Measurements from ENCODE around the gene HNF4A.

The HNF4A gene

DNA sequence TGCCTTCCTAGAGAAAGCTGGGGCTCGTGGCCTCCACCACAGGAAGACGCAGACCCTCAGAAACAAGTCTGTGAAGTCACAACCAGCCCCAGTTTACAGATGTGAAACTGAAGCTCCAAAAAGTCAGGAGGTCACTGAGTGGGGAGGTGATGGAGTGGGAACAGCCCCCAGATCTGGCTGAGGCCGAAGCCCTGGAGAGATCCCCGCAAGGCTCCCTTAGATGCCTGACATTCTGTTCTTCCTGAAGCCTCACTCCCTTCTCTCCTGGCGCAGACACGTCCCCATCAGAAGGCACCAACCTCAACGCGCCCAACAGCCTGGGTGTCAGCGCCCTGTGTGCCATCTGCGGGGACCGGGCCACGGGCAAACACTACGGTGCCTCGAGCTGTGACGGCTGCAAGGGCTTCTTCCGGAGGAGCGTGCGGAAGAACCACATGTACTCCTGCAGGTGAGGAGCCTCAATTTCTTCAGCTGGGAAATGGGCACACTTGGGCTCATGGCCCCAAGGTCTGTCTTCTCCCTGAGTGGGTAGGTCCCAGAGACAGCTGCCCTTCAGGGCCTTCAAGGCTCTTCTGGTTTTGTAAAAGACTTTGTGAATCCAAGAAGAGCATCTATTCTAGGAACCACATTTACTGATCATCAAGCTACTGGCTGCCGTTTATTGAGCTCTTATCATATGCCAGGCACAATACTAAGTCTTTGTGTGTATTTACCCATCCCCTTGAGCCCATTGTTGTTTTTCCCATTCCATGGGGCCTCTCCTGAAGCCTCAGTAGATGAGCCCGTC, 50.5 kb downstream of the HNF4A start:
- Mint-ChIP-seq H3K27me3 (no peaks in the 10 kb centered on the region), H3K4me3 (no peak overlapping the region), H3K4me1 (no peaks in the 10 kb centered on the region), H3K9me3 (peaks cover 0 to 7% of the 10 kb centered on the region in 2 donors), H3K27ac (no peak overlapping the region)
- no peak for DNase-seq
- ATAC-seq = no peak

DNA sequence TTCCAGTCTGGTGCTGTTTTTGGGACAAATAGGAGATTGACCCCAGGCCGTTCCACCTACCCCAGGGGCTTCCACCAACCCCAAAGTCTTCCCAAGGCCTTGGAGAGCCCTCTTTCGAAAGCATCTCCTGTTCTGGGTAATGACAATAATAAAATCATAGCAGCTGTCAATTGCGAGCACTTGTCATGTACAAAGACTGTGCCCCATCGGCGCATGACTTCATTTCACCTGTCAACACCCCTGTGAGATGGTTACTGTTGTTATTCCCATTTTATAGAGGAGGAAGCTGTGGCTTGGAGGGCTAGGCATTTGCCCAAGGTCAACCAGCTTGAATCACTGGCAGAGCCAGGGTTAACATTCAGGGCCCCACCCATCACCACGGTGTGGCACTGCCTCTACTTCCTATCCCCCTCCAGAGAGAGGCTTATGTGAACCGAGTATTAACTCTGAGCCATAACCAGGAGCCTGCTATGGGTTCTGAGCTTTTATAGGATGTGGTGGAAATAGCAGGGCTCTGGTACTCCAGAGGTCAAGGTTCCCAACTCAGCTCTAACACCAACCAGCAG, 51.2 kb downstream of the HNF4A start:
- Mint-ChIP-seq H3K4me1 (no peaks in the 10 kb centered on the region), H3K27me3 (no peaks in the 10 kb centered on the region), H3K9me3 (peaks cover 0 to 7% of the 10 kb centered on the region in 2 donors), H3K27ac (no peak overlapping the region), H3K4me3 (no peak overlapping the region)
- no peak for ATAC-seq
- DNase-seq = no peak

DNA sequence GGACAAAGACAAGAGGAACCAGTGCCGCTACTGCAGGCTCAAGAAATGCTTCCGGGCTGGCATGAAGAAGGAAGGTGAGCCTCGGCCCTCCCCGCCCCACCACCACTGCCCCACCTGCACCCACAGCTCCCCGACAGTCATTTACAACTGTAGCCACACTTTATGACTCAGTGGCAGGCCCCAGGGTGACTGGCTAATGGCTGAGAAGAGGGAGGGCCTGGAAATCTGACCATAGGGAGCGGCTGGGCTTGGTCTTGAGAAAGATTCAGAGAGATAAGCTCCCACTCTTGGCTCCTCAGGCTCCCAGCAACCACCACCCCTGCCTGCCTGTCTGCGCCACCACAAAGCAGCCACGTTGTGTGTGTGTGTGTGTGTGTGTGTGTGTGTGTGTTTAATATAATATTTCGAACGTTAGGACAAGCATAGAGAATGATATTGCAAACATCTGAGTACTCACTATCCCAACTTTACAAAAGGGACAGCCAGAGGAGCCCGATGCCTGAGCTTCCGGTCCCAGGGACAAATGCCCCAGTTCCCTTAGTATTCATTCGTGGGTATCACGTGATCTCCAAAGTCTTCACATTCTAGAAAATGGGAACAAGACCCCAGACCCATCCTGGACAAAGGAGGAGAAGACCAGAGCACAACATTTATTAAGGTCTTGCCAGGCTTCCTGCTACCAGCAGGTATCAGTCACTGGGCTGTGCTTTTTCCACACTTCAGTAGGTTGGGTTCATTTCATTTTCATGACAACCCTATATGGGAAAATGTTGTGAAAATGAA, 52.1 kb downstream of the HNF4A start:
- H3K27ac Mint-ChIP-seq = no peak overlapping the region
- H3K4me1 Mint-ChIP-seq = peaks cover 5% of the 10 kb centered on the region
- ATAC-seq (no peak), DNase-seq (no peak)
- H3K4me3 Mint-ChIP-seq = no peak overlapping the region
- peaks cover 8% of the 10 kb centered on the region for H3K27me3 Mint-ChIP-seq
- peaks cover 0 to 7% of the 10 kb centered on the region in 2 donors for H3K9me3 Mint-ChIP-seq

DNA sequence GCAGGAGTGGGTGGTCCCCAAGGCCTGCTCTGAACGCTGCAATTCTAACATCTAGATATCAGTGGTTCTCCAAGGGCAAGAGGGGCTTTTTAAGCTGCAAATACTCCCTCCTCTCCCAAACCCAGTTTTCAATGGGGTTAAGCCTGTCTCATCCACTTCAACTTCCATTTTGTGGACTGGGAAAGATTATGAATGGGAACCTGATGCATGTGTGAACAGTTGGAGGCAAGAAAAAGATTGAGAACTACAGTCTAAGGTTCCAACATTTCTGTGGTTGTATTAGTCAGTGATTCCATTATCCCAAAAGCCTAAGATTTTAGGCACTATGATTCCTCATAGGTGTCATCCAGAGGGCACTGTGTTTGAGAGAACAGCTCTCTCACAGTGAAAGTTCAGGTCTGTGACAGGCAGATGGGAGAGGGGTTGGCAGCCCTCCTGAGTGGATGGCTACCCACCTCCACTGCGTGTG, 53.7 kb downstream of the HNF4A start:
- peaks cover 21% of the 10 kb centered on the region for H3K27me3 Mint-ChIP-seq
- no peak overlapping the region for H3K4me3 Mint-ChIP-seq
- ATAC-seq = no peak
- H3K4me1 Mint-ChIP-seq = peaks cover 6% of the 10 kb centered on the region
- H3K27ac Mint-ChIP-seq = peak overlapping the region in 1 of 2 donors; percentile 20
- DNase-seq = no peak
- H3K9me3 Mint-ChIP-seq = peaks cover 0 to 7% of the 10 kb centered on the region in 2 donors

DNA sequence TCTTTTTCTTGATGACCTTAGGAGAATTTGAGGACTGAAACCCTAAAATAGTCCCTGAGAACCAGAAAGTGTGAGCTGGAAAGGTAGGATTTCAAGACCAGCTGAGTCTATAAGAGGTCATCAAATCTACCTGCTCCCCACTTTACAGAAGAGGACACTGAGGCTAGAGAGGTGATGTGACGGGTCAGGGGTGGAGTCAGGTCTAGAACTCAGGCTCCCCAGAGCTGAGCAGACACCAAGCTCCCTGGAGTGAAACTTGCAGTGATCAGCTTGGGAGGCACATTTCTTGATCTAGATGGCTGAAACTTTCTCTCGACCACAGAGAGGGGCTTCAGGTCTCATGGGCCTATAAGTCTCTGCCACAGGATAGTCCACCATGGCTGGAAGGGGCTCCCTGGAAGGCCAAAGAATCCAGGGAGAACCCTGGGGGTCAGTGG, 55.1 kb downstream of the HNF4A start:
- H3K9me3 Mint-ChIP-seq = no peaks in the 10 kb centered on the region
- DNase-seq (no peak), ATAC-seq (no peak)
- no peak overlapping the region for H3K27ac Mint-ChIP-seq
- H3K4me1 Mint-ChIP-seq = peaks cover 6% of the 10 kb centered on the region
- H3K4me3 Mint-ChIP-seq = no peak overlapping the region
- peaks cover 21% of the 10 kb centered on the region for H3K27me3 Mint-ChIP-seq

DNA sequence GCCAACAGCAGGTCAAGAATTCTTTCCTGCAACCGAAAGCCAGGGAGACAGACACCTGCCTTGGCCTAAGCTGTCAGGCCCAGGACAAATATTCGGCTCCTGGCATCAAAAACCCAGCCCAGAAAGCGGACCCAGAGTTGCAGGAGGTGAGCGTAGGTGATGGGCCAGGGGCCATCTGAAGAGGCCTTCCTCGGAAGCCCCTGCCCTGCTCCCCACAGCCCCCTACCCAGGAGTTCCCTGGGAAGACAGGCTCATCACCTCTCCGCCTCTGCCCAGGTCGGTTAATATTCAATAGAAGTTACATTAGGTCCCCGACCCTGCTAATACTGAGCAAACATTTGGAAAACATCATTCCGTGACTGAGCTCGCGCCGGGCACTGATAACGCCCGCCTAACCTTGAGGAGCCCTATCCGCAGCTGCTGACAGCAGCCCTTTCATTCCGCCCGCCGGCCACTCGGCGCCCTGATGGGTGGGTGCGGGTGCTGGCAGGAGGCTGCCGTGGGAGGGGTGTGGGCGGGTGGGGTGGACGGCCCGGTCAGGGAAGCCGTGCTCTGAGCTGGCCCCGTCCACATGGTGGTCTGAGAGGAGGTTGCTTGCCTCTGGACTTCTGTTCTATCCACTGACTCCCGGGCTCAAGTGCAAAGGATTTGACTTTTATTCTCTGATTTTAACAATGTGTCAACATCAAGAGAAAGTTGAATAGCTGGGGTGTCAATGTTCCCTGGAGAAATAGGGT, 55.7 kb downstream of the HNF4A start:
- no peak for DNase-seq
- Mint-ChIP-seq H3K9me3 (no peaks in the 10 kb centered on the region), H3K27ac (no peak overlapping the region), H3K4me1 (peaks cover 6% of the 10 kb centered on the region), H3K27me3 (peaks cover 21% of the 10 kb centered on the region), H3K4me3 (no peak overlapping the region)
- no peak for ATAC-seq

DNA sequence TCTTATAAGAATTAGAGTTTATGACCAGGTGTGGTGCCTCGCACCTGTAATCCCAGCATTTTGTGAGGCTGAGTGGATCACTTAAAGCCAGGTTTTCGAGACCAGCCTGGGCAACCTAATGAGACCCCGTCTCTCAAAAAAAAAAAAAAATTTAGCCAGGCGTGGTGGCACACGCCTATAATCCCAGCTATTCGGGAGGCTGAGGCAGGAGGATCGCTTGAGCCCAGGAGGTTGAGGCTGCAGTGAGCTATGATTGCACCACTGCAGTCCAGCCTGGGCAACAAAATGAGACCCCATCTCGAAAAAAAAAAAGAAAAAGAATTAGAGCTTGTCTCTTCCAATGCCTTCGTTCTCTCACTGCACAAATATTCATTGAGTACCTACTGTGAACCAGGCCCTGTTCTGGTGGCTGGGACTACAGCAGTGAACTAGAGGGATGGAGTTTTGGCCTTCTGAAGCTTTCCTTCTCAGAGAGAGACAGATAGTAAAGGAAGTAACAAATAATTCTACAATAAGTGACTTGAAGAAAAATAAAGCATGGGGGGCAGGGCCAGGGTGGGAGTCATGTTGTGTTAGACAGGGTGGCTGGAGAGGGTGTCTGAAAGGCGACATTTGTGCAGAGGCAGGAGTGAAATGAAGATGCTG, 56.4 kb downstream of the HNF4A start:
- Mint-ChIP-seq H3K4me3 (no peak overlapping the region), H3K27me3 (peaks cover 21% of the 10 kb centered on the region), H3K4me1 (peaks cover 6% of the 10 kb centered on the region), H3K27ac (no peak overlapping the region), H3K9me3 (no peaks in the 10 kb centered on the region)
- DNase-seq = no peak
- no peak for ATAC-seq

DNA sequence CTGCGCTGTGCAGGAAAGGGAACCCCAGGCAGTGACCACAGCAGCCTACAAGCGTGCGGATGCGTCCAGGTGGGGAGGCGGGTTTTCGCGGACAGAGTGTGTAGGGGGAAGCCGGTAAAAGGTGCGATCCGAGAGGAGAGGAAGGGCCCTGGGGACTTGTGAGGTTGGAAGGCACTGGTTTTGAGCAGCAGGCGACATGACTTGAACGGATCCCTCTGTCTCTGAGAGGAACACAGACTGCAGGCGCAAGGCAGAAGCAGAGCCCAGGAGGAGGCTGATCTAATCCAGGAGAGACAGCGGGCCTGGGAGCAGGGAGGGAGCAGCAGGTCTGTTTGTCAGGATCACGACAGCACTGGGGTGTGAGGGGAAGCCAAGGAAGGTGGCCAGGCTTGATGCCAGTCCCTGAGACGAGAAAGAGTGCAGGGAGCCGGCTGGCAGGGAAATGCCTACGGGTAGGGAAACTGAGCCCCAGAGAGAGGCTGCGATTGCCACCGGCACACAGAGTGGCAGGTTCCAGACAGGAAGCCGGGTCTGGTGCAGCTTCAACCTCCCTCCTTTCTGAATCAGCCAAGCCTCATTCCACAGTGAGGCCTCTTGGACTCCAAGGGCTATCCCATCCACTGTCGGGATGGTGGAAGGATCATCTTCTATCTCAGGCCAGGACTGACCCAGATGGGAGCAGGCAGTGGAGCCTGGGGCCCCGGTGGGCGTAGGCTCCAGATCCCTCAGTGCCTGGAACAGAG, 57.1 kb downstream of the HNF4A start:
- no peak overlapping the region for H3K27ac Mint-ChIP-seq
- DNase-seq (no peak), ATAC-seq (no peak)
- no peak overlapping the region for H3K4me3 Mint-ChIP-seq
- H3K4me1 Mint-ChIP-seq = peaks cover 6% of the 10 kb centered on the region
- peaks cover 21% of the 10 kb centered on the region for H3K27me3 Mint-ChIP-seq
- no peaks in the 10 kb centered on the region for H3K9me3 Mint-ChIP-seq

DNA sequence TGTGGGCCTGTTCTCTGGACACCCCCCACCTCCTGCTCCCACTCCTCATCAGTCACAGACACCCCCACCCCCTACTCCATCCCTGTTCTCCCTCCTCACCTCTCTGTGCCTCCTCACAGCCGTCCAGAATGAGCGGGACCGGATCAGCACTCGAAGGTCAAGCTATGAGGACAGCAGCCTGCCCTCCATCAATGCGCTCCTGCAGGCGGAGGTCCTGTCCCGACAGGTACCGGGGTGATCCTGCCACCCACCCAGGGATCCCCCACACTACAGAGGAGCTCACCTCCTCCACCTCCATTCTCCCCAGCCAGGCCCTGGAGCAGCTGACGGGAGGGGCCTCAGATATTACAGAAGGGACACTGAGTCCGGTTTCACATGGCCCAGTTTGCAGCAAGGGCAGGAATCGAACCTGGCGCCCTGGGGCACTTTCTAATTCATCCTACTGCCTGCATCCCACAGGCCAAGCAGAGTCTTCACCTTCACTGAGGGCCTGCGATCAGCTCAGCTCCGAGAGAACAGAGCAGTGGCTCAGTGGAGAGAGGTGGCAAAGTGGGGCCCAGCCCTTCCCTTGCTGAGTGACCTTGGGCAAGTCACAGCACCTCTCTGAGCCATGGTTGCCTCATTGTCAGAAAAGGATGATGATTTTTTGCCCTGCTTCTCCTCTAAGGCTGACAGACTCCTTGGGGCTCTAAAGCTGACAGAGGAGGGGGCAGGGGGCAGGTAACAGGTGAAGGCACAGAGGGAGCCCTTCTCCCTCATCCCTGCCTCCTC, 58.3 kb downstream of the HNF4A start:
- Mint-ChIP-seq H3K4me1 (peaks cover 6% of the 10 kb centered on the region), H3K27me3 (peaks cover 21% of the 10 kb centered on the region), H3K9me3 (no peaks in the 10 kb centered on the region), H3K4me3 (no peak overlapping the region), H3K27ac (peak overlapping the region in 1 of 2 donors; percentile 74)
- DNase-seq = no peak
- no peak for ATAC-seq

DNA sequence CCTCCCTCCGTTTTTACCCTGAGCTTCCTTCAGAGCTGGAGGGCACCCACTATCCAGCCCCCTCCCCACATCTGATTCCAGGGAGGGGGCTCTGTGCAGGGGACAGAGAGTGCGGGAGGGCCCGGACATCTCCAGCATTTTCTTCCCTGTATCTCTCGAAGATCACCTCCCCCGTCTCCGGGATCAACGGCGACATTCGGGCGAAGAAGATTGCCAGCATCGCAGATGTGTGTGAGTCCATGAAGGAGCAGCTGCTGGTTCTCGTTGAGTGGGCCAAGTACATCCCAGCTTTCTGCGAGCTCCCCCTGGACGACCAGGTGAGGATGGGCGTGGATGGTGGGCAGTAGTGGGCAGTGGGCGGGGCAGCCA, 58.8 kb downstream of the HNF4A start:
- Mint-ChIP-seq H3K4me3 (no peak overlapping the region), H3K4me1 (peaks cover 6% of the 10 kb centered on the region), H3K27ac (no peak overlapping the region), H3K9me3 (no peaks in the 10 kb centered on the region), H3K27me3 (peaks cover 21% of the 10 kb centered on the region)
- ATAC-seq (no peak), DNase-seq (no peak)

DNA sequence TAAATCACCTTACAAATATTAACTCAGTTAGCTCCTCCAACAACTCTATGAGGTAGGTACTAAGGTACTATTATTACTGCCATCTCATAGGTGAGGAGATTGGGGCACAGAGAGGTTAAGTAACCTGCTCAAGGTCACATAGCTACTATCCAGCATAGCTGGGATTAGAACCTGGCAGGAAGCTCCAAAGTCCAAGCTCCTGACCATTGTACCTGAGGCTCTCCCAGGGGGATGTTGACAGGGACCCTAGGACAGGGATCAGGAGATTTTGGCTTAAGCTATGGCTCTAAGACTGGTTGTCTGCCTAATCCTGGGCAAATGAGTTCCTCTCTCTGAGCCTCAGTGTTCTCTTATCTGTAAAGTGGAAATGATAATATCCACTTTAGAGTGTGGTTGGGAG, 59.3 kb downstream of the HNF4A start:
- DNase-seq (no peak), ATAC-seq (no peak)
- H3K4me3 Mint-ChIP-seq = no peak overlapping the region
- H3K9me3 Mint-ChIP-seq = no peaks in the 10 kb centered on the region
- peaks cover 6% of the 10 kb centered on the region for H3K4me1 Mint-ChIP-seq
- peaks cover 21% of the 10 kb centered on the region for H3K27me3 Mint-ChIP-seq
- H3K27ac Mint-ChIP-seq = peak overlapping the region in 1 of 2 donors; percentile 52

DNA sequence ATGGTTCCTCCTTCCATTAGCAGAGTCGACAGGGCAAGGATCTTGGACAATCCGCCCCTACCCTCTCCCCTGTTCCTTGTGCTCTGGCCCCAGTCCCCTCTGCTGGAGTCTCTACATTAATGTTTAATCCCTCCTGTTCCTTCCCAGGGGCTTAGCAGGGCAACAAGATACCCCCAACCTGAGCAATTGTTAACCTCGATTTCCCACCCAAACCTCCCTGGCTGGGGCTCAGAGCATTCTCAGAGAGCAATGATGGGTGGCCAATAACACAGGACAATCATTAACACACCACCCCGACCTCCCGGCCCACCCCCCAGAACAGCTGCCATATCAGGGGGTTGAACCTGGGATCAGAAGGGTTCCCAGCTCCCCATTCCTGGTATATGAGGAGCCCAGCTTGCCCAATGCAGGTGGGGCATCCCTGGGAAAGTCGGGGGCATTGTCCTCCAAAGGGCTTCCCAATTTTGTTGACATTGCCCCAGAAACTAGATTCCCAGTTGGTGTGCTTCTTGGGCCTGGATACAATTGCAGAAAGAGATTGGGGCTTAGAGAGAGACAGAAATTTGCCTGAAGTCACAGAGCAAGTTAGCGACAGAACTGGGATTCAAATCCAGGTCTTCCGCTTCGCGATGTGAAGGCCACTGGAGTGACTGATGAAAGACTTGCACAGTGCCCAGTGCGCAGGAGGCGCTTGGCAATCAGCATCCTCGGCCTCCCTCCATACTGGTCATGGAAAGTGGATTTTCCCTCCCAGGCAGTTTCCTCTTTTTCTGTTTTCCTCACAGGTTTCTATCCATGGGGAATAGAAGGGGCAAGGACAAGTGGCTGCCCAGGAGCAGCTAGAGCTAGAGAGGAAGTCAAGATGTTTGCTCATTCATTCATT, 60.6 kb downstream of the HNF4A start:
- DNase-seq (no peak), ATAC-seq (no peak)
- peaks cover 25% of the 10 kb centered on the region for H3K27me3 Mint-ChIP-seq
- H3K9me3 Mint-ChIP-seq = no peaks in the 10 kb centered on the region
- H3K4me1 Mint-ChIP-seq = peaks cover 6% of the 10 kb centered on the region
- no peak overlapping the region for H3K4me3 Mint-ChIP-seq
- peak overlapping the region in 1 of 2 donors; percentile 25 for H3K27ac Mint-ChIP-seq

Data from stimulated activated naive CD8-positive, alpha-beta T cell treated with anti-CD3 and anti-CD28 coated beads, Interleukin-15, amount 100 ng/mL, for 72 hours (primary cell).